ENCODE measurements around the gene CD6.

The CD6 gene

GRCh38 chr11:60982184-60982583 lies 10.7 kb downstream of the CD6 start:
- H3K4me1 ChIP-seq (ENCODE audit: control insufficient read depth, insufficient read depth, low read length): peaks cover 18% of the 10 kb centered on the region
- no peaks in the 10 kb centered on the region for H3K36me3 ChIP-seq (ENCODE audit: control insufficient read depth, insufficient read depth, low read length)
- no peaks in the 10 kb centered on the region for H3K9me3 ChIP-seq (ENCODE audit: control insufficient read depth, low read length)
- no peaks in the 10 kb centered on the region for H3K27me3 ChIP-seq (ENCODE audit: control insufficient read depth, insufficient read depth, low read length)
- H3K9ac ChIP-seq (ENCODE audit: low read length): no peak overlapping the region
- no peak overlapping the region for H3K4me3 ChIP-seq (ENCODE audit: low read length)

- Histone ChIP-seq H3K9ac (ENCODE audit: low read length) (no peak overlapping the region), H3K4me1 (ENCODE audit: control insufficient read depth, insufficient read depth, low read length) (peaks cover 15% of the 10 kb centered on the region), H3K27me3 (ENCODE audit: control insufficient read depth, insufficient read depth, low read length) (no peaks in the 10 kb centered on the region), H3K36me3 (ENCODE audit: control insufficient read depth, insufficient read depth, low read length) (no peaks in the 10 kb centered on the region), H3K9me3 (ENCODE audit: control insufficient read depth, low read length) (no peaks in the 10 kb centered on the region), H3K4me3 (ENCODE audit: low read length) (no peak overlapping the region)
Measured at GRCh38 chr11:60984149-60984548, 12.7 kb downstream of the CD6 start.

- Histone ChIP-seq H3K9ac (ENCODE audit: low read length) (no peak overlapping the region), H3K9me3 (ENCODE audit: control insufficient read depth, low read length) (no peaks in the 10 kb centered on the region), H3K4me3 (ENCODE audit: low read length) (no peak overlapping the region), H3K27me3 (ENCODE audit: control insufficient read depth, insufficient read depth, low read length) (no peaks in the 10 kb centered on the region), H3K4me1 (ENCODE audit: control insufficient read depth, insufficient read depth, low read length) (peaks cover 15% of the 10 kb centered on the region), H3K36me3 (ENCODE audit: control insufficient read depth, insufficient read depth, low read length) (no peaks in the 10 kb centered on the region)
Measured at GRCh38 chr11:60984636-60985035, 13.2 kb downstream of the CD6 start.

GRCh38 chr11:60985501-60985900 lies 14.0 kb downstream of the CD6 start:
- Histone ChIP-seq H3K4me3 (ENCODE audit: low read length) (no peak overlapping the region), H3K36me3 (ENCODE audit: control insufficient read depth, insufficient read depth, low read length) (no peaks in the 10 kb centered on the region), H3K4me1 (ENCODE audit: control insufficient read depth, insufficient read depth, low read length) (peaks cover 15% of the 10 kb centered on the region)

GRCh38 chr11:60985991-60986915 lies 14.8 kb downstream of the CD6 start:
- Histone ChIP-seq H3K27me3 (ENCODE audit: control insufficient read depth, insufficient read depth, low read length) (no peaks in the 10 kb centered on the region), H3K36me3 (ENCODE audit: control insufficient read depth, insufficient read depth, low read length) (no peaks in the 10 kb centered on the region), H3K4me3 (ENCODE audit: low read length) (no peak overlapping the region), H3K4me1 (ENCODE audit: control insufficient read depth, insufficient read depth, low read length) (peaks cover 15% of the 10 kb centered on the region), H3K9ac (ENCODE audit: low read length) (no peak overlapping the region), H3K9me3 (ENCODE audit: control insufficient read depth, low read length) (no peaks in the 10 kb centered on the region)

More at GRCh38 chr11:60985501-60985900, 14.0 kb downstream of the CD6 start:
- Histone ChIP-seq H3K27me3 (ENCODE audit: control insufficient read depth, insufficient read depth, low read length) (no peaks in the 10 kb centered on the region), H3K9ac (ENCODE audit: low read length) (no peak overlapping the region), H3K9me3 (ENCODE audit: control insufficient read depth, low read length) (no peaks in the 10 kb centered on the region)

GRCh38 chr11:60987577-60988277 lies 16.2 kb downstream of the CD6 start:
- Histone ChIP-seq H3K9ac (ENCODE audit: low read length) (no peak overlapping the region), H3K4me1 (ENCODE audit: control insufficient read depth, insufficient read depth, low read length) (peaks cover 15% of the 10 kb centered on the region), H3K36me3 (ENCODE audit: control insufficient read depth, insufficient read depth, low read length) (no peaks in the 10 kb centered on the region), H3K27me3 (ENCODE audit: control insufficient read depth, insufficient read depth, low read length) (no peaks in the 10 kb centered on the region), H3K9me3 (ENCODE audit: control insufficient read depth, low read length) (no peaks in the 10 kb centered on the region), H3K4me3 (ENCODE audit: low read length) (no peak overlapping the region)

GRCh38 chr11:60988658-60989057 lies 17.2 kb downstream of the CD6 start:
- no peak overlapping the region for H3K9ac ChIP-seq (ENCODE audit: low read length)
- no peaks in the 10 kb centered on the region for H3K9me3 ChIP-seq (ENCODE audit: control insufficient read depth, low read length)
- H3K4me3 ChIP-seq (ENCODE audit: low read length): no peak overlapping the region
- no peaks in the 10 kb centered on the region for H3K36me3 ChIP-seq (ENCODE audit: control insufficient read depth, insufficient read depth, low read length)
- peaks cover 24% of the 10 kb centered on the region for H3K4me1 ChIP-seq (ENCODE audit: control insufficient read depth, insufficient read depth, low read length)
- H3K27me3 ChIP-seq (ENCODE audit: control insufficient read depth, insufficient read depth, low read length): no peaks in the 10 kb centered on the region

GRCh38 chr11:60989093-60989650 lies 17.7 kb downstream of the CD6 start:
- H3K27me3 ChIP-seq (ENCODE audit: control insufficient read depth, insufficient read depth, low read length): no peaks in the 10 kb centered on the region
- H3K4me1 ChIP-seq (ENCODE audit: control insufficient read depth, insufficient read depth, low read length): peaks cover 26% of the 10 kb centered on the region
- H3K9me3 ChIP-seq (ENCODE audit: control insufficient read depth, low read length): no peaks in the 10 kb centered on the region
- H3K4me3 ChIP-seq (ENCODE audit: low read length): no peak overlapping the region
- H3K36me3 ChIP-seq (ENCODE audit: control insufficient read depth, insufficient read depth, low read length): no peaks in the 10 kb centered on the region
- no peak overlapping the region for H3K9ac ChIP-seq (ENCODE audit: low read length)

- Histone ChIP-seq H3K36me3 (ENCODE audit: control insufficient read depth, insufficient read depth, low read length) (no peaks in the 10 kb centered on the region), H3K4me1 (ENCODE audit: control insufficient read depth, insufficient read depth, low read length) (peaks cover 35% of the 10 kb centered on the region), H3K4me3 (ENCODE audit: low read length) (no peak overlapping the region), H3K9ac (ENCODE audit: low read length) (no peak overlapping the region), H3K27me3 (ENCODE audit: control insufficient read depth, insufficient read depth, low read length) (no peaks in the 10 kb centered on the region), H3K9me3 (ENCODE audit: control insufficient read depth, low read length) (no peaks in the 10 kb centered on the region)
Measured at GRCh38 chr11:60991457-60991856, 20.0 kb downstream of the CD6 start.

GRCh38 chr11:60992842-60993409 lies 21.4 kb downstream of the CD6 start:
- Histone ChIP-seq H3K4me3 (ENCODE audit: low read length) (no peak overlapping the region), H3K4me1 (ENCODE audit: control insufficient read depth, insufficient read depth, low read length) (peaks cover 36% of the 10 kb centered on the region), H3K9ac (ENCODE audit: low read length) (no peak overlapping the region), H3K36me3 (ENCODE audit: control insufficient read depth, insufficient read depth, low read length) (no peaks in the 10 kb centered on the region), H3K27me3 (ENCODE audit: control insufficient read depth, insufficient read depth, low read length) (no peaks in the 10 kb centered on the region), H3K9me3 (ENCODE audit: control insufficient read depth, low read length) (no peaks in the 10 kb centered on the region)

GRCh38 chr11:60993615-60994014 lies 22.1 kb downstream of the CD6 start:
- Histone ChIP-seq H3K9ac (ENCODE audit: low read length) (no peak overlapping the region), H3K4me1 (ENCODE audit: control insufficient read depth, insufficient read depth, low read length) (peaks cover 36% of the 10 kb centered on the region), H3K27me3 (ENCODE audit: control insufficient read depth, insufficient read depth, low read length) (no peaks in the 10 kb centered on the region), H3K4me3 (ENCODE audit: low read length) (no peak overlapping the region), H3K9me3 (ENCODE audit: control insufficient read depth, low read length) (no peaks in the 10 kb centered on the region), H3K36me3 (ENCODE audit: control insufficient read depth, insufficient read depth, low read length) (no peaks in the 10 kb centered on the region)

Data from mucosa of stomach (tissue), 1 donor.